ENCODE measurements around the gene UBQLN4. TPM values are rescaled to one million over a fixed set of nuclear protein-coding genes. Genes with fewer than 3 reads are reported as not detected.

Gene UBQLN4
- total RNA-seq, 1 donor from 2014 or later: 29.9 TPM

DNA sequence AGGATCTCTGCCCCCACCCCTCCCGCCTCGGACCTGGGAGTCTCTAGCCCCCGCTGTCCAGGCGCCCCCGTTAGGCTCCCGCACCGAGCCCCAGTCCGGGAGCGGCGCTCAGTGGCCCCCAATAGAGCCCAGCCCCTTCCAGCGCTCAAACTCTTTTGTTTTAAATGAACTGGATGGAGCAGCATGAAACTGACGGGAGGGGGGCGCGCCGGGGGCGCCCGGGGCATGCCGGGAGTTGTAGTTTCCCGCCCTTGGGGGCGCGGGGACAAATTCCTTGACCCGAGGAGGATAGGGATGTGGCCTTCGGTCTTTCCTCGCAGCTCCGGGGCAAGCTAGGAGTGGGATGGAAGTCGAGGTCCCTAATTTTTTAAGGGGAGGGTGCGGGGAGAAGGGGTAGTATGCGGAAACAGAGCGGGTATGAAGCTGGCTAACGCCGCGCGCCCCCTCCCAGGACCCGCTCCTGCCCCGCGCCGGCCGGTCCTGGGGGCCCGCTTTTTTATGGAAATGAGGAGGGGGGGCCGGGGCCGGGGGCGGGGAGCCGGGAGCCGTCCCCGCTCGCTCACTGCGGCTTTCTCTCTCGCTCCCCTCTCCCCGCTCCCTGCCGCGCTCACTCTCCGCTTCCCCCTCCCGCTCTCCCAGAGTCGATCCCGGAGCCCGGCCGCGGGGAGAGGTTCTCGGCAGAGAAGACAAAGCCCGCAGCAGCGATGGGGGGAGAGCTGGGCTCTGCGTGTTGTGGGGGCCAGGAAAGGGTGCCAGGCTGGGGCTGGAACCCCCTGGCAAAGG is 28.9 kb upstream of the UBQLN4 start, which contains the start of gene MEX3A:
TSS of gene MEX3A (minus strand) at position 157 of the 783 bp plus-strand sequence. CDS start 467 bp downstream, outside the sequence.
- H3K27me3 ChIP-seq (ENCODE audit: low read depth): no peaks in the 10 kb centered on the region
- no peaks in the 10 kb centered on the region for H3K36me3 ChIP-seq
- peak within 1 kb of the TSS; percentile 52 for H3K27ac ChIP-seq (replicated peaks)
- DNase-seq: peak; percentile 77
- no peaks in the 10 kb centered on the region for H3K9me3 ChIP-seq (replicated peaks)
- intact Hi-C loops (cut with micrococcal nuclease): no loop called here
- TF ChIP-seq CTCF (IDR thresholded peaks at IDR 0.05; ENCODE audit: borderline replicate concordance): no peak
- peak within 1 kb of the TSS; percentile 92 for H3K4me3 ChIP-seq
- H3K4me1 ChIP-seq: peaks cover 43% of the 10 kb centered on the region

GRCh38 chr1:156081917-156082308 is 28.3 kb upstream of the UBQLN4 start:
- intact Hi-C loops (cut with micrococcal nuclease): no loop called here
- no peak for TF ChIP-seq CTCF (IDR thresholded peaks at IDR 0.05; ENCODE audit: borderline replicate concordance)
- Histone ChIP-seq H3K9me3 (replicated peaks) (no peaks in the 10 kb centered on the region), H3K4me1 (peaks cover 40% of the 10 kb centered on the region), H3K36me3 (no peaks in the 10 kb centered on the region), H3K27ac (replicated peaks) (no peak overlapping the region), H3K27me3 (ENCODE audit: low read depth) (no peaks in the 10 kb centered on the region), H3K4me3 (peak overlapping the region; percentile 92)
- DNase-seq: no peak

DNA sequence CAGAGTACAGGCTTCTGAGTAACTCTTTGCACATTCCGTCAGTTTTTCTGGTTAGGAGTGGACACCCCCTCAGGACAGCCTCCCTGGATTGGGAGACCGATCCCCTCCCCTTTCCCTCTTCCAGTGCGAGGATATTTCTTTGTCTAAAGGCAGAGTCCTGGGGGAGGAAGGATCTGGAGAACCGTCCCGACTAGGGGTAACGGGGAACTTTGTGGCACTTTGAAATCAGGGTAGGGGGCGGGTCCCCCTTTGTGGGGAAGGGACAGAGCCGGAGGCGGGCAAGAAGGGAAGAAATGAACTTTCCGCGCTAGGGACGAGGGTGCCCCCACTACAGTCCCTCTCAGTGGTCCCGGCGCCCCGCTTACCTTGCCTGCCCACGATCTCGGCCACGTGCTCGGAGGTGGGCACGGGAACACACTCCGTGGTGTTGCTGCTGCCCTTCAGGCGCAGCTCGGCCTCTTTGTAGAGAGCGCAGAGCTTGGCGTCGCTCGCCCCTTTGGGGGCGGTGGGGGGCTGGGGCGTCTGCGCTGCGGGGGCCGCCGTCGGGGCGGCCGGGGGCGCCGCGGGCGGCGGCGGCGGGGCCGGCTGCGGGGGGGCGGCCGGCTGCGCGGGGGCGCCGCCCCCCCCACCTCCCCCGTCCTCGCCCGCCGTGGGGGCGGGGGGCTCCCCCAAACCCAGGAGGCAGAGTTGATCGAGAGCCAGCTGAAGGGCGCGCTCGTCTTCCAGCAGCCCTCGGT is 27.8 kb upstream of the UBQLN4 start:
- intact Hi-C loops (cut with micrococcal nuclease): no loop called here
- H3K4me1 ChIP-seq: peaks cover 41% of the 10 kb centered on the region
- no peaks in the 10 kb centered on the region for H3K27me3 ChIP-seq (ENCODE audit: low read depth)
- TF ChIP-seq CTCF (IDR thresholded peaks at IDR 0.05; ENCODE audit: borderline replicate concordance): no peak
- H3K27ac ChIP-seq (replicated peaks): no peak overlapping the region
- no peaks in the 10 kb centered on the region for H3K36me3 ChIP-seq
- no peaks in the 10 kb centered on the region for H3K9me3 ChIP-seq (replicated peaks)
- DNase-seq: no peak
- peak overlapping the region; percentile 92 for H3K4me3 ChIP-seq

GRCh38 chr1:156080863-156081179 is 27.2 kb upstream of the UBQLN4 start:
- H3K9me3 ChIP-seq (replicated peaks): no peaks in the 10 kb centered on the region
- no peak for DNase-seq
- no peak overlapping the region for H3K27ac ChIP-seq (replicated peaks)
- H3K27me3 ChIP-seq (ENCODE audit: low read depth): no peaks in the 10 kb centered on the region
- intact Hi-C loops (cut with micrococcal nuclease): no loop called here
- TF ChIP-seq CTCF (IDR thresholded peaks at IDR 0.05; ENCODE audit: borderline replicate concordance): no peak
- H3K4me3 ChIP-seq: no peak overlapping the region
- no peaks in the 10 kb centered on the region for H3K36me3 ChIP-seq
- H3K4me1 ChIP-seq: peaks cover 41% of the 10 kb centered on the region

DNA sequence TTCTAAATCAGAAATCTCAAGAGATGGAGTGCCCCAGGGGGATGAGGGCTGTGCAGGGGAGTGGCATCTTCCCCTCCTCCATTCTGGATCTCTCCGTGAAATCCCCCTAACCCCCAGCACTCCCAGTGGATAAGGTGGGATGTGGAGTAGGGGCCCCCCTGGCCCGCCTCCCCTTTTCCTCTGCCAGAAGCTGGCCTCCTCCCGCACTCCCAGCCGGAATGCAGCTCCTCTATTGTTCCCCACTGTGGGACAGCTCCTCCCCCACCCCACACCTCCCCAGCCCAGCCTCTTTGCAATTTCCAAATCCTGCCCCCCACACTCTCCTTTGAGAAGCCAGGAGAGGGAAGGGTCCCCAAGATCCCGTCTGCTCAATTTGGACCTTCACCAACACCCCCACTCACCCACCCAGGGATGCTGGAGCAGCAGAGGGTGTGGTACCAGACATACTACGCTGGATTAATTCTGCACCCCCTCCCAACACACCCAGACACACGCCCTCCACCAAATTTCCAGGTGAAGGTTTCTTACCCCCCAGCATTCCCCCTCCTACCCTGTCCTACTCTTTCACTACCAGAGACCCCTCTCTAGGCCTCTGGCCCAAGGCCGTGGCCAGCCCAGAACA is 26.8 kb upstream of the UBQLN4 start:
- Histone ChIP-seq H3K27ac (replicated peaks) (no peak overlapping the region), H3K9me3 (replicated peaks) (no peaks in the 10 kb centered on the region), H3K4me3 (no peak overlapping the region), H3K27me3 (ENCODE audit: low read depth) (no peaks in the 10 kb centered on the region), H3K36me3 (no peaks in the 10 kb centered on the region), H3K4me1 (peaks cover 43% of the 10 kb centered on the region)
- DNase-seq: no peak
- intact Hi-C loops (cut with micrococcal nuclease): no loop called here
- TF ChIP-seq CTCF (IDR thresholded peaks at IDR 0.05; ENCODE audit: borderline replicate concordance): no peak
